ENCODE results near the gene EGLN2.

EGLN2 gene

GRCh38 chr19:40776364-40776763 is 22.6 kb upstream of the EGLN2 start:
- in situ Hi-C loops (cut with HindIII; ENCODE audit: low sequenced_read_pairs) = no loop called here
- TF ChIP-seq CTCF (IDR thresholded peaks at IDR 0.05; ENCODE audit: low read depth, low read length, missing control alignments) = no peak

GRCh38 chr19:40776932-40777644 is 21.9 kb upstream of the EGLN2 start:
- in situ Hi-C loops (cut with HindIII; ENCODE audit: low sequenced_read_pairs) = no loop called here
- peak overlapping the region; percentile 70 for H3K4me3 ChIP-seq (ENCODE audit: low read depth, low read length)
- TF ChIP-seq CTCF (IDR thresholded peaks at IDR 0.05; ENCODE audit: low read depth, low read length, missing control alignments) = no peak

More at GRCh38 chr19:40776364-40776763, 22.6 kb upstream of the EGLN2 start:
- no peak for DNase-seq (ENCODE audit: low read depth)
- no peak overlapping the region for H3K4me3 ChIP-seq (ENCODE audit: low read depth, low read length)

GRCh38 chr19:40777645-40777936 is 21.4 kb upstream of the EGLN2 start:
- in situ Hi-C loops (cut with HindIII; ENCODE audit: low sequenced_read_pairs) = no loop called here
- no peak for DNase-seq (ENCODE audit: low read depth)
- peak overlapping the region; percentile 70 for H3K4me3 ChIP-seq (ENCODE audit: low read depth, low read length)
- TF ChIP-seq CTCF (IDR thresholded peaks at IDR 0.05; ENCODE audit: low read depth, low read length, missing control alignments) = no peak

More at GRCh38 chr19:40776932-40777644, 21.9 kb upstream of the EGLN2 start:
- peak; percentile 91 for DNase-seq (ENCODE audit: low read depth)

- peak; percentile 99 for DNase-seq (ENCODE audit: low read depth)
- TF ChIP-seq CTCF (IDR thresholded peaks at IDR 0.05; ENCODE audit: low read depth, low read length, missing control alignments) = no peak
- H3K4me3 ChIP-seq (ENCODE audit: low read depth, low read length) = peak within 1 kb of the TSS; percentile 70
- in situ Hi-C loops (cut with HindIII; ENCODE audit: low sequenced_read_pairs) = no loop called here
Observed at GRCh38 chr19:40777937-40778705, 20.9 kb upstream of the EGLN2 start, which contains the start of gene RAB4B. RAB4B (plus strand) TSS chr19:40778247; CDS start chr19:40778376, 129 bp downstream.

- TF ChIP-seq CTCF (IDR thresholded peaks at IDR 0.05; ENCODE audit: low read depth, low read length, missing control alignments) = no peak
- no peak for DNase-seq (ENCODE audit: low read depth)
- in situ Hi-C loops (cut with HindIII; ENCODE audit: low sequenced_read_pairs) = no loop called here
- H3K4me3 ChIP-seq (ENCODE audit: low read depth, low read length) = peak overlapping the region; percentile 70
Observed at GRCh38 chr19:40778706-40779284, 20.2 kb upstream of the EGLN2 start.

DNA sequence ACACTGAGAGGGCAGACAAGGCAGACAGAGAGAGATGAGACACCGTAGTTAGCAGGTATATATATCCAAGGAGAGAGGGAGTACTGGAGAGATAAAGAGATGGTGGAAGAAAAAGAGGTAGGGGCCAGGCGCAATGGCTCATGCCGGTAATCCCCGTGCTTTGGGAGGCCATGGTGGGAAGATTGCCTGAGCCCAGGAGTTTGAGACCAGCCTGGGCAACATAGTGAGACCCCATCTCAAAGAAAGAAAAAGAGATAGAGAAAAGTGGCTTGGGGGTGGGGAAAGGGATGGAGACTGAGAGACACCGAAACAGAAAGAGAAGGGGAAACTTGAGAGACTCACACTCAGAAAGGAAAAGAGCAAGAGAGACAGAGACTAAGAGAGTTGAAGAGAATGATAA is 18.4 kb upstream of the EGLN2 start:
- H3K4me3 ChIP-seq (ENCODE audit: low read depth, low read length) = no peak overlapping the region
- DNase-seq (ENCODE audit: low read depth) = no peak
- TF ChIP-seq CTCF (IDR thresholded peaks at IDR 0.05; ENCODE audit: low read depth, low read length, missing control alignments) = no peak
- in situ Hi-C loops (cut with HindIII; ENCODE audit: low sequenced_read_pairs) = no loop called here

Data from astrocyte of the cerebellum (primary cell).